Suprapubic skin (tissue), 4 donors: Measurements from ENCODE around the gene KCMF1.

Experiments
- CTCF ChIP-seq, 2 donors: fragments of 200-600 bp in 1 of 2; fragments of 450-650 bp in 1 of 2; sonication (generic) in 1 of 2; IDR thresholded peaks; one replicate each; pipeline ENCODE4 v1.5.1; 2016 to 2019; ENCODE audit warnings: antibody characterized with exemption in 2 of 2, mild to moderate bottlenecking in 1 of 2, moderate library complexity in 1 of 2
- EP300 ChIP-seq: sonication (generic); formaldehyde crosslinking; IDR thresholded peaks from one replicate; pipeline ENCODE4 v1.6.1; 2017; ENCODE audit warnings: antibody characterized with exemption
- POLR2A ChIP-seq, 2 donors: fragments of 450-650 bp; IDR thresholded peaks; one replicate each; pipeline ENCODE4 v1.6.1; 2017; ENCODE audit warnings: antibody characterized with exemption in 2 of 2, mild to moderate bottlenecking in 2 of 2, moderate library complexity in 2 of 2
- POLR2AphosphoS5 ChIP-seq, 3 donors: sonication (generic); formaldehyde crosslinking; IDR thresholded peaks; one replicate each; pipeline ENCODE4 v1.6.1; 2017; ENCODE audit warnings: antibody characterized with exemption in 3 of 3

DNA sequence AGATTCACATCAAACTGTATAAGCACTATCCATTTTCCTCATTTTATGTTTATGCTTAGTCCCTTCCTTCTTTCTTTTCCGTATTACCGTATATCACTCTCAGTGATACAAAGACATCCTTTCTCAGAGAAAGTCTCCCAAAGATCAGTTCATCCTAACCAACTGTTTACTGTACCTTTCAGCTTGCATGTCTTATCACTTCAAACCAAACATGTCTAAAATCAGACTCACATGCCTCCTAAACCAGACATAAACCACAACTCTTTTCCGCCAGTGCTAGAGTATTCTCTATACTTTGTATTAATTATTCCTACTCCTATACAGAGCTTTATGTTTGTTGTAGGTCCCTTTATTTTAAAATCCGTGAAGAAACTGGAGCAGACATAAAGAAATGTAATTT lies 41.5 kb downstream of the KCMF1 start:
- TF ChIP-seq CTCF (IDR thresholded peaks at IDR 0.05) (no peak), POLR2A (IDR thresholded peaks at IDR 0.05) (no peak), POLR2AphosphoS5 (IDR thresholded peaks at IDR 0.05) (no peak), EP300 (no peak)
